Measurements from ENCODE around the gene TMSB4Y.
A peak's percentile ranks its signal among the peaks of the same experiment; 100 is the strongest.

The TMSB4Y gene

DNA sequence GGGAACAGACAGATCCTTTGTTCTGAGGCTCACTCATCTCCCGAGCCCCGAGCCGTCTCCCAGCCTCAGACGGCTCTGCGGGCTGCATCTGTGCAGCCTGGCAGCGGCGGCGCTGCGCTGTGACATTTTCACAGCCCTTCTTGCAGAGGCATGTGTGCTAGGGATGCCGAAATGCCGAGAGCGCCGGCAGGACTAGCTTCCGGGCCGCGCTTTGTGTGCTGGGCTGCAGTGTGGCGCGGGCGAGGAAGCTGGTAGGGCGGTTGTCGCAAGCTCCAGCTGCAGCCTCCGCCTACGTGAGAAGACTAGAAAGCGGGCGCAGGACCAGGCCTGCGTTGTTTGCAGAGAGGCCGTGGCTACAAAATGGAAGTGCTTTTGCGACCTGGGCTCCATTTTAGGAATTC lies at the start of gene TMSB4Y:
Gene TMSB4Y, plus strand, starts transcription at position 332 of the 401 bp plus-strand sequence.
- DNase-seq (ENCODE audit: low spot score), result peak; percentile 77

DNA sequence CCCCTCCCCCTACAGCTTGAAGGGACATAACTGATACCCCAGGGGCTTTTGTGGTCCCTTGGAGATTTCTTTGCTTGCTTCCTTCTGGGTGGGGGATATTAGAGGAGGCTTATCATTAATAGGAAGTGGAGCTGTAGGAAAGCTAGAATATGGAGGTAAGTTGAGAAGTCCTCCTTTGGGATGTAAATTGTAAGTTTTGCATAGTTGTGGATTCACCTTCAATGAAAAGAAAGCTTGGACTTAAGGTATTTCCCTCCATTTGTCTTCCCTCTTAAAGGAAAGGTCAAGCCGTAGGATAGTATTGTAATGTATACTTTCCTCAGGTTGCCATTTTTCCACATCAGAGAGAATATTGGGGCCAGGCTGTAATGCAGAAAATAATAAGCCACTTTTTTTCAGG lies 39.5 kb upstream of the TMSB4Y start:
- DNase-seq (ENCODE audit: low spot score), result no peak

GRCh38 chrY:13671122-13671521 lies 32.6 kb upstream of the TMSB4Y start:
- no peak for DNase-seq (ENCODE audit: low spot score)

- DNase-seq (ENCODE audit: low spot score), result no peak
These were observed 1.4 kb upstream of the TMSB4Y start for GRCh38 chrY:13702276-13702675.

DNA sequence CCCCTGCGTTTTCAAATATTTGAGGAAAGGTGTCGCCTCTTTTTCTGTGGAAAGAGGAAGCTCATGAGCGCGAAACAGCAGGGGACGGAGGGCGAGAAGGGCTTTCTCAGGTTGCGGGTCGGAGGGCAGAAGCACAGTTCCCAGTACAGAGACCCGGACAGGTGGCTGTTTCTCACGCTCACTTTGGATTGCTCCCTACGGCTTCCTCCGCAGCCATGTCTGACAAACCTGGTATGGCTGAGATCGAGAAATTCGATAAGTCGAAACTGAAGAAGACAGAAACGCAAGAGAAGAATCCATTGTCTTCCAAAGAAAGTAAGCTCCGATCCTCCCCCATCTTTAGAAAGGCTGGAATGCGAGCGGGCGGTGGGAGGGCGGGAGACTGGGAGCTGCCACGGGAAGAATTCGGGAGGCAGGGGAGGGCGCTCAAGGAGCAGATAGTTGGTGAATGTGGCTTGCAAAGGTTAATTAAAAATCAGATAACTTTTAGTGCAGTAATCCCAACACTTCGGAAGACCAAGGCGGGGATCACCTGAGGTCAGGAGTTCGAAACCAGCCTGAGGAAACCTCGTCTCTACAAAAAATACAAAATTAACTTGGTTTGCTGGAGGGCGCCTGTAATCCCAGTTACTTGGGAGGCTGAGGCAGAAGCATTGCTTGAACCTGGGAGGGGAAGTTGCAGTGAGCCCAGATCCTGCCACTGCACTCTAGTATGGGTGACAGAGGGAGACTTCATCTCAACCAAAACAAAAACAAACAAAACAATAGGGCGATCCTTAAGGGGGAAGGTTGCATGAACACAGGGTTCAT lies 627 bp downstream of the TMSB4Y start:
- DNase-seq (ENCODE audit: low spot score), result peak; percentile 65

DNA sequence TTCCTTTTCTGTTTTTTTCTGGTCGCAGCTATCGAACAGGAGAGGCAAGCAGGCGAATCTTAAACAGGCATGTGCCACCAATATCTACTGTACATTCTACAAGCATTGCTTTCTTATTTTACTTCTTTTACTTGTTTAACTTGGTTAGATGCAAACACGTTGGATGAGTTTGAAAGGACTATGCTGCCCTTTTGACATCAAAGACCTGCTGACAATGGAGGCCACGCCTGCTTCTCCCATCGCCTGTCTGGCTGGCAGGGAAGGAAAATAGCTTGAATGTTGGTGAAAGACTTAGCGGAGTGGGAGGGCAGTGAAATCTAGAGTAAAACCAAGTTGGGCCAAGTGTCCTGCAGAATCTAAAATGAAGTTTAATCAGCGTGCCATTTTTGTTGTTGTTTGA lies 1.5 kb downstream of the TMSB4Y start:
- peak; percentile 46 for DNase-seq (ENCODE audit: low spot score)

- no peak for DNase-seq (ENCODE audit: low spot score)
These were observed 4.3 kb downstream of the TMSB4Y start for GRCh38 chrY:13708038-13708437.

GRCh38 chrY:13718996-13719395 lies 15.3 kb downstream of the TMSB4Y start:
- DNase-seq (ENCODE audit: low spot score), result no peak

DNA sequence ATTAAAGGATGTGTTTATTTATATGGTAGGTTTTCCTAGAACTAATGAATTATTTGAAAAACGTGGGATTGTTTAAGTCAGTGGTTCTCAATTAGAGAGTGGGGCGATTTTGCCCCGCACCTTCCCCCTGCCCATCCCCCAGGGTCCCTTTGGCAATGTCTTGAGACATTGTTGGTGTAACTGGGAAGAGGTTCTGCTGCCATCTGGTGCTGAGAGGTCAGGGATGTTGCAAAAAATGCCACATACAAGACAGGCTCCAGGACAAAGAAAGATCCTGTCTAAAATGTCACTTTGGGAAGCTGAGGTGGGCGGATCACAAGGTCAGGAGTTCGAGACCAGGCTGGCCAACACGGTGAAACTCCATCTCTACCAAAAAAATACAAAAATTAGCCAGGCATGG lies 25.8 kb downstream of the TMSB4Y start:
- DNase-seq (ENCODE audit: low spot score), result peak; percentile 31

DNA sequence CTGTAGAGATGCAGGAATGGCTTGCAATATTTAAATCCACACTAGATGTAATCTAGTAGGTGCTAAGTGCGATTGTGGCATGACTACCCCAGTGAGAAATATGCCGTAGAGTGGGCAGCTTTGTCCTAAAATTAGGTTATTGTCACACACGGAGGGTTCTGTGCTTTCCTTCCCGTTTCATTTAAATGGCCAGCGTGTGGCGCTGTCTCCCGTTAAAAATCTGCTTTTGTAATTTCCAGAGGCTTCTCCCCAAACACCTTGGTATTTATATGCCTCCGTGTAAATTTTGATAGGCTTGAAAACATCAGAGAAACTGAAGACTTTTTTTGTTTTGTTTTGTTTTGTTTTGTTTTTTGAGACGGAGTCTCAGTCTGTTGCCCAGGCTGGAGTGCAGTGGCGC lies 34.9 kb downstream of the TMSB4Y start:
- DNase-seq (ENCODE audit: low spot score), result peak; percentile 31

- DNase-seq (ENCODE audit: low spot score), result peak; percentile 47
These were observed 47.8 kb downstream of the TMSB4Y start for GRCh38 chrY:13751289-13752071.

DNA sequence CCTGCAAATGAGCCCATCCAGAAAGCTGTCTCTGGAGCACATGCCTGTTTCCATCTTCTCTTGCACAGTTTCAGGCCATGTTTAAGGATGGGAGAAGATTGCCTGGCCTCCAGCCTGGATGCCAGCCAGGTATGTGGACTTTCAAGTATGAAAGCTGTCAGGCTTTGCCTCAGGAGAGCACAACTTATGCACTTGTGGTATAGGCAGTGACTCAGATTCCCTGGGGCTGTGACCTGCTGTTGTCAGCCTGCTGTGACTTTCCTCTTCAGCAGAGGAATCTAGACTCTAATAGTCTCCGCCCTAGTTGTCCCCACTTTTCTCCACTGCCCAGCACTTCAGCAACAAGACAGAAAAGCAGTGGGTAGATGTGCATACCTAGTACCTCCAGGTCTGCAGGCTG lies 51.0 kb downstream of the TMSB4Y start:
- no peak for DNase-seq (ENCODE audit: low spot score)

Measured in cerebellar cortex (tissue), 1 donor.